ENCODE results near the gene PDILT. TPM values are rescaled to one million over a fixed set of nuclear protein-coding genes. Genes with fewer than 3 reads are reported as not detected.

The PDILT gene
- total and polyA plus RNA-seq, 2 experiments from 2014 or later = not detected

- H3K36me3 Mint-ChIP-seq (ENCODE audit: low read depth) = peaks cover 9% of the 10 kb centered on the region
- H3K4me1 Mint-ChIP-seq = no peaks in the 10 kb centered on the region
- Histone ChIP-seq H3K36me3 (ENCODE audit: insufficient read depth) (no peaks in the 10 kb centered on the region), H4K20me1 (replicated peaks; ENCODE audit: insufficient read depth) (no peaks in the 10 kb centered on the region), H3K79me2 (replicated peaks; ENCODE audit: insufficient read depth) (no peaks in the 10 kb centered on the region), H2AFZ (no peak overlapping the region), H3K4me2 (no peak overlapping the region), H3K9me2 (ENCODE audit: insufficient read depth) (peaks cover 3% of the 10 kb centered on the region; the same call in 1 of the 2 replicates), H3K27me3 (ENCODE audit: insufficient read depth) (no peaks in the 10 kb centered on the region), H3K27ac (ENCODE audit: low read depth) (no peak overlapping the region), H3F3A (replicated peaks; ENCODE audit: low read depth) (no peaks in the 10 kb centered on the region), H3K4me1 (ENCODE audit: insufficient read depth) (no peaks in the 10 kb centered on the region), H3K4me3 (no peak overlapping the region)
- TF ChIP-seq, protein P1, sequence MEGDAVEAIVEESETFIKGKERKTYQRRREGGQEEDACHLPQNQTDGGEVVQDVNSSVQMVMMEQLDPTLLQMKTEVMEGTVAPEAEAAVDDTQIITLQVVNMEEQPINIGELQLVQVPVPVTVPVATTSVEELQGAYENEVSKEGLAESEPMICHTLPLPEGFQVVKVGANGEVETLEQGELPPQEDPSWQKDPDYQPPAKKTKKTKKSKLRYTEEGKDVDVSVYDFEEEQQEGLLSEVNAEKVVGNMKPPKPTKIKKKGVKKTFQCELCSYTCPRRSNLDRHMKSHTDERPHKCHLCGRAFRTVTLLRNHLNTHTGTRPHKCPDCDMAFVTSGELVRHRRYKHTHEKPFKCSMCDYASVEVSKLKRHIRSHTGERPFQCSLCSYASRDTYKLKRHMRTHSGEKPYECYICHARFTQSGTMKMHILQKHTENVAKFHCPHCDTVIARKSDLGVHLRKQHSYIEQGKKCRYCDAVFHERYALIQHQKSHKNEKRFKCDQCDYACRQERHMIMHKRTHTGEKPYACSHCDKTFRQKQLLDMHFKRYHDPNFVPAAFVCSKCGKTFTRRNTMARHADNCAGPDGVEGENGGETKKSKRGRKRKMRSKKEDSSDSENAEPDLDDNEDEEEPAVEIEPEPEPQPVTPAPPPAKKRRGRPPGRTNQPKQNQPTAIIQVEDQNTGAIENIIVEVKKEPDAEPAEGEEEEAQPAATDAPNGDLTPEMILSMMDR (conservative IDR thresholded peaks at IDR 0.05; ENCODE audit: low read depth in 2 of 2) = peak; percentile 66 to 75
- no peak for TF ChIP-seq ZNF331 (CRISPR knock-in tag; IDR thresholded peaks at IDR 0.05; ENCODE audit: low read depth)
- no peak overlapping the region for H3K27ac Mint-ChIP-seq
- peaks cover 29% of the 10 kb centered on the region for H3K9me3 Mint-ChIP-seq
- DNase-seq (ENCODE audit: low spot score) (peak; percentile 67), ATAC-seq (peak; percentile 76)
- H3K27me3 Mint-ChIP-seq (ENCODE audit: insufficient read depth, low read depth, poor library complexity) = no peaks in the 10 kb centered on the region
- no peak overlapping the region for H3K4me3 Mint-ChIP-seq
These were observed 44.5 kb downstream of the PDILT start for GRCh38 chr16:20359997-20360396.

DNA sequence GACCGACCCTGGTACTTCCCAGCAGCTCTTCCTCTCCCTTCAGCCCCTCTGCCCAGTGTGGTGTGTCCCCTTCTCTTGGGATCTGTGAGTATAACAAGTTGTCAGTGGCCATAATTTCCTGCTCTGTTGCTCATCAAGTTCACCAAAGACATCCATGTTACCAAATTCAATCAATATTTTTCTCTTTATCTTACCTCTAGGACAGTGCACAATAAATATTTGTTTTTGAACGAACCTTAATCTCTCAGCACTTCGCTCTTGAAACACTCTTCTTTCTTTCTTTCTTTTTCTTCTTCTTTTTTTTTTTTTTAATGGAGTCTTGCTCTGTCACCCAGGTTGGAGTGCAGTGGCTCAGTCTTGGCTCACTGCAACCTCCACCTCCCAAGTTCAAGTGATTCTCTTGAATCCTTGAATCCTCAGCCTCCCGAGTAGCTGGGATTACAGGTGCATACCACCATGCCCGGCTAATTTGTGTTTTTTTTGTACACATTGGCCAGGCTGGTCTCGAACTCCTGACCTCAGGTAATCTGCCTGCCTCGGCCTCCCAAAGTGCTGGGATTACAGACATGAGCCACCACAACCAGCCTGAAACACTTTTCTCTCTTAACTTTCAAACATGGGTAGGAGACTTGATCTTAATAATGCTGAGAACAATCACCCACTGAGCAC, 49.3 kb downstream of the PDILT start:
- Histone ChIP-seq H3F3A (replicated peaks; ENCODE audit: low read depth) (no peaks in the 10 kb centered on the region), H3K36me3 (ENCODE audit: insufficient read depth) (no peaks in the 10 kb centered on the region), H3K4me2 (no peak overlapping the region), H3K27ac (ENCODE audit: low read depth) (no peak overlapping the region), H4K20me1 (replicated peaks; ENCODE audit: insufficient read depth) (no peaks in the 10 kb centered on the region), H3K4me1 (ENCODE audit: insufficient read depth) (peaks cover 9% of the 10 kb centered on the region), H3K79me2 (replicated peaks; ENCODE audit: insufficient read depth) (no peaks in the 10 kb centered on the region), H2AFZ (no peak overlapping the region; the same call in 1 of the 2 replicates), H3K27me3 (ENCODE audit: insufficient read depth) (no peaks in the 10 kb centered on the region), H3K9me2 (ENCODE audit: insufficient read depth) (peaks cover 3% of the 10 kb centered on the region; the same call in 1 of the 2 replicates), H3K4me3 (no peak overlapping the region)
- Mint-ChIP-seq H3K4me1 (peaks cover 8% of the 10 kb centered on the region; the same call in 2 of the 3 replicates), H3K9me3 (peaks cover 25% of the 10 kb centered on the region), H3K27me3 (ENCODE audit: insufficient read depth, low read depth, poor library complexity) (peaks cover 1% of the 10 kb centered on the region), H3K27ac (no peak overlapping the region; the same call in 1 of the 2 replicates), H3K36me3 (ENCODE audit: low read depth) (peaks cover 9% of the 10 kb centered on the region), H3K4me3 (no peak overlapping the region)
- ATAC-seq (no peak), DNase-seq (ENCODE audit: low spot score) (no peak)
- TF ChIP-seq, protein P1 (conservative IDR thresholded peaks at IDR 0.05; ENCODE audit: low read depth in 2 of 2) = no peak
- TF ChIP-seq, protein P2, sequence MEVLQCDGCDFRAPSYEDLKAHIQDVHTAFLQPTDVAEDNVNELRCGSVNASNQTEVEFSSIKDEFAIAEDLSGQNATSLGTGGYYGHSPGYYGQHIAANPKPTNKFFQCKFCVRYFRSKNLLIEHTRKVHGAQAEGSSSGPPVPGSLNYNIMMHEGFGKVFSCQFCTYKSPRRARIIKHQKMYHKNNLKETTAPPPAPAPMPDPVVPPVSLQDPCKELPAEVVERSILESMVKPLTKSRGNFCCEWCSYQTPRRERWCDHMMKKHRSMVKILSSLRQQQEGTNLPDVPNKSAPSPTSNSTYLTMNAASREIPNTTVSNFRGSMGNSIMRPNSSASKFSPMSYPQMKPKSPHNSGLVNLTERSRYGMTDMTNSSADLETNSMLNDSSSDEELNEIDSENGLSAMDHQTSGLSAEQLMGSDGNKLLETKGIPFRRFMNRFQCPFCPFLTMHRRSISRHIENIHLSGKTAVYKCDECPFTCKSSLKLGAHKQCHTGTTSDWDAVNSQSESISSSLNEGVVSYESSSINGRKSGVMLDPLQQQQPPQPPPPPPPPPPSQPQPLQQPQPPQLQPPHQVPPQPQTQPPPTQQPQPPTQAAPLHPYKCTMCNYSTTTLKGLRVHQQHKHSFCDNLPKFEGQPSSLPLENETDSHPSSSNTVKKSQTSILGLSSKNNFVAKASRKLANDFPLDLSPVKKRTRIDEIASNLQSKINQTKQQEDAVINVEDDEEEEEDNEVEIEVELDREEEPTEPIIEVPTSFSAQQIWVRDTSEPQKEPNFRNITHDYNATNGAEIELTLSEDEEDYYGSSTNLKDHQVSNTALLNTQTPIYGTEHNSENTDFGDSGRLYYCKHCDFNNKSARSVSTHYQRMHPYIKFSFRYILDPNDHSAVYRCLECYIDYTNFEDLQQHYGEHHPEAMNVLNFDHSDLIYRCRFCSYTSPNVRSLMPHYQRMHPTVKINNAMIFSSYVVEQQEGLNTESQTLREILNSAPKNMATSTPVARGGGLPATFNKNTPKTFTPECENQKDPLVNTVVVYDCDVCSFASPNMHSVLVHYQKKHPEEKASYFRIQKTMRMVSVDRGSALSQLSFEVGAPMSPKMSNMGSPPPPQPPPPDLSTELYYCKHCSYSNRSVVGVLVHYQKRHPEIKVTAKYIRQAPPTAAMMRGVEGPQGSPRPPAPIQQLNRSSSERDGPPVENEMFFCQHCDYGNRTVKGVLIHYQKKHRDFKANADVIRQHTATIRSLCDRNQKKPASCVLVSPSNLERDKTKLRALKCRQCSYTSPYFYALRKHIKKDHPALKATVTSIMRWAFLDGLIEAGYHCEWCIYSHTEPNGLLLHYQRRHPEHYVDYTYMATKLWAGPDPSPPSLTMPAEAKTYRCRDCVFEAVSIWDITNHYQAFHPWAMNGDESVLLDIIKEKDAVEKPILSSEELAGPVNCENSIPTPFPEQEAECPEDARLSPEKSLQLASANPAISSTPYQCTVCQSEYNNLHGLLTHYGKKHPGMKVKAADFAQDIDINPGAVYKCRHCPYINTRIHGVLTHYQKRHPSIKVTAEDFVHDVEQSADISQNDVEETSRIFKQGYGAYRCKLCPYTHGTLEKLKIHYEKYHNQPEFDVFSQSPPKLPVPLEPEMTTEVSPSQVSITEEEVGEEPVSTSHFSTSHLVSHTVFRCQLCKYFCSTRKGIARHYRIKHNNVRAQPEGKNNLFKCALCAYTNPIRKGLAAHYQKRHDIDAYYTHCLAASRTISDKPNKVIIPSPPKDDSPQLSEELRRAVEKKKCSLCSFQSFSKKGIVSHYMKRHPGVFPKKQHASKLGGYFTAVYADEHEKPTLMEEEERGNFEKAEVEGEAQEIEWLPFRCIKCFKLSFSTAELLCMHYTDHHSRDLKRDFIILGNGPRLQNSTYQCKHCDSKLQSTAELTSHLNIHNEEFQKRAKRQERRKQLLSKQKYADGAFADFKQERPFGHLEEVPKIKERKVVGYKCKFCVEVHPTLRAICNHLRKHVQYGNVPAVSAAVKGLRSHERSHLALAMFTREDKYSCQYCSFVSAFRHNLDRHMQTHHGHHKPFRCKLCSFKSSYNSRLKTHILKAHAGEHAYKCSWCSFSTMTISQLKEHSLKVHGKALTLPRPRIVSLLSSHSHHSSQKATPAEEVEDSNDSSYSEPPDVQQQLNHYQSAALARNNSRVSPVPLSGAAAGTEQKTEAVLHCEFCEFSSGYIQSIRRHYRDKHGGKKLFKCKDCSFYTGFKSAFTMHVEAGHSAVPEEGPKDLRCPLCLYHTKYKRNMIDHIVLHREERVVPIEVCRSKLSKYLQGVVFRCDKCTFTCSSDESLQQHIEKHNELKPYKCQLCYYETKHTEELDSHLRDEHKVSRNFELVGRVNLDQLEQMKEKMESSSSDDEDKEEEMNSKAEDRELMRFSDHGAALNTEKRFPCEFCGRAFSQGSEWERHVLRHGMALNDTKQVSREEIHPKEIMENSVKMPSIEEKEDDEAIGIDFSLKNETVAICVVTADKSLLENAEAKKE (CRISPR knock-in tag; IDR thresholded peaks at IDR 0.05) = no peak
- TF ChIP-seq EZH2phosphoT487 (IDR thresholded peaks at IDR 0.05; ENCODE audit: unreplicated experiment) (no peak), REST (IDR thresholded peaks at IDR 0.05; ENCODE audit: unreplicated experiment) (no peak), STAT1 (IDR thresholded peaks at IDR 0.05; ENCODE audit: unreplicated experiment) (no peak)
